ENCODE measurements around the gene SPRN. TPM values are rescaled to one million over a fixed set of nuclear protein-coding genes. Genes with fewer than 3 reads are reported as not detected.
"Not testable (repeated sequence)": the region's sequence is repeated elsewhere in the genome, so short reads cannot be mapped to it uniquely, and the experiment has no call there.

Gene SPRN
- total RNA-seq, 2 donors from 2014 or later, result not detected

DNA sequence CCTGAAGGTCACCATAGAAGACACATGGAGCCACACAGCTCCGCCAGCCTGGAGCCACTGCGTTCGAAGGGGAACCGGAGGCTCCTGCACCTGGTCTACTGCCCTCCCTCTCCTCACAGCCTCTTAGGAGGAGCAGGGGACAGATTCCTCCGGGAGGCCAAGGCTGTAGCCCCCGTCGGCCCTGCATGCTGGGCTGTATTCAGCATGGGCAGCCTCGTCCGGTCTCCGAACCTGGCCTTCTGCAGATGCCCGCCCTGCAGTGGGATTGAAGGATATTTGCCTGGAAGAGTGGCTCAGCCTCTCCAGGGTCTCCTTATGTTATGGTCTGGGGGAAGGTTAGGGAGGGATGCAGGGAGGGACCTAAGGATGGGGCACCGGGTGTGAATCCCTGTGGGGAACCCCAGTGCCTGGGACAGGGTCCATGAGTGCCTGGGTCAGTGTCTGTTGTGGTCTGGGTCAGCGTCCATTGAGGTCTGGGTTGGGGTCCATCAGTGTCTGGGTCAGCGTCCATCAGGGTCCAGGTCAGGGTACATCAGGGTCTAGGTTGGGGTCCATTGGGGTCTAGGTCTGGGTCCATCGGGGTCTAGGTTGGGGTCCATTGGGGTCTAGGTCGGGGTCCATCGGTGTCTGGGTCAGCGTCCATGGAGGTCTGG, 16.3 kb upstream of the SPRN start:
- Mint-ChIP-seq H3K36me3 (ENCODE audit: insufficient read depth in 2 of 2) (peaks cover 8 to 9% of the 10 kb centered on the region in 2 donors), H3K4me3 (no peak overlapping the region), H3K27ac (no peak overlapping the region), H3K9me3 (peaks cover 2 to 3% of the 10 kb centered on the region in 2 donors), H3K27me3 (ENCODE audit: low read depth) (peaks cover 13% of the 10 kb centered on the region), H3K4me1 (ENCODE audit: low read depth) (peaks cover 29% of the 10 kb centered on the region)
- DNase-seq (no peak), ATAC-seq (replicated peaks in 1 of 2) (no peak)

DNA sequence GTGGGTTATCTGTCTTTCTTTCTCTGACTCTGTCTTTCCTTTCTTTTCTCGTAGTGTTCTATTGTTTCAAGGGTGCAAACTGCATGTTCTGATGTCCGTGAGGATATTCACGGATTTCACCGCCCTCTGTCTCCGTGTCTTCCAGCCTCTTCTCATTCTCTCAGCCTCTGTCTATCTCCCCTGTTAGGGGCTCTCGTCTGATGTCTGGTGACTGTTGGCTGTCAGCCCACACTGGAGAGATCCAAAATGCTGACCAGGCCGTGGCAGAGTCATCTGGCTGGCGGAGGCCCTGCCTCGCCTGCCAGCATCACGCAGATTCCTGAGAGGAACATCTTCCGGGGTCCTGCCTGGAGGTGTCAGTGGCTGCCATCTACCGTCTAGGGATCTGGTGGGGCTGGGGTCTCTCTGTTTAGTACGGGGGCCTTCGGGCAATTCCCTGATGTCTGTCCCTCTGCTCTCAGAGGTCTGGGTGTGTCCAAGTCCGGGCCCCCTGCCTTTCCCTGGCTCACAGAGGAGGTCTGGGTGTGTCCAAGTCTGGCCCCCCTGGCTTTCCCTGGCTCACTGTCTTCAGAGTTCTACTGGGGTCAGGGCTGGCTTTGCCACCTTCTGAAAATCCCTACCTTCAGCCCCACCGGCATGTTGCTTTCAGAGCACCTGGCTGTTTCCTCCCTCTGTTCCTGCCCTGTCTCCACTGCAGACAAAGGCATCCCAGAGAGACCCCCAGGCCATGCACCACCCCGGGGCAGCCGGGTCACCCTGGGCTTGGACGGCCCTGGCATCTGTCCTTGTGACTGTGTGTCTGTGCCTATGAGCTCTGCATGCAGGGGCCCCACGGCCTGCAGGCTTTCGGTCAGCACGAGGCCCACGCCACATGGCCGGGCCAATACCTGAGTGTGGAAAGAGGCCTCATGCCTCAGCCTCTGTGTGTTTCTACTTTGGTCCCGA, 15.4 kb upstream of the SPRN start:
- ATAC-seq (replicated peaks in 1 of 2) (no peak), DNase-seq (no peak)
- Mint-ChIP-seq H3K9me3 (peaks cover 0 to 2% of the 10 kb centered on the region in 2 donors), H3K36me3 (ENCODE audit: insufficient read depth in 2 of 2) (peaks cover 0 to 6% of the 10 kb centered on the region in 2 donors), H3K4me3 (no peak overlapping the region), H3K27ac (no peak overlapping the region), H3K27me3 (ENCODE audit: low read depth) (peaks cover 13% of the 10 kb centered on the region), H3K4me1 (ENCODE audit: low read depth) (peaks cover 29% of the 10 kb centered on the region)

DNA sequence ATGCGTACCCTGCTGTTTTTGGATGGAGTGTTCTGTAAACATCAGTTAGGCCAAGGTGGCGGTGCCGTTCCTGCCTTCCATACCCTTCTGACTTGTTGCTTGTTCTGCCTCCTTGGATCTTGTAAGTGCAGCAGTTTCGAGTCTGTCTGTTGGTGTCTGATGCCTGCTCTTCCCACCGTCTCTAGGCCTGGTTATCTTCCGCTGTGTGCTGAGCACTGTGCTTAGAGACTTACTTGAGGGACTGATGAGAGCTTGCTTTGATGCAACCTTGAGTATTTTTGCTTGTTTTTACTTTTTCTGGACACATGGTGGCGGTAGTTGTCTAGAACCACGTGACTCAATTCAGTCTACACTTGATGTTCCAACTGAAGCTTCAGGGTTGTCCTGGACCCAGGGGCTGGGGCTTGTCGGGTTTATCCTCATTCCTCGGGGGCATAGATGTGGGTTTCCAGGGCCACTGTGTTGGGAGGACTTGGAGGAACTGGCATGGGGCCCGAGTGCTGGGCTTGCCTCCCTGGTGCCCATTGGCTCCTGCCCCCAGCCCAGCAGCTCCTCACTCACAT, 14.4 kb upstream of the SPRN start:
- Mint-ChIP-seq H3K4me1 (ENCODE audit: low read depth) (peaks cover 29% of the 10 kb centered on the region), H3K27me3 (ENCODE audit: low read depth) (peaks cover 13% of the 10 kb centered on the region), H3K27ac (no peak overlapping the region), H3K4me3 (no peak overlapping the region), H3K9me3 (peaks cover 0 to 2% of the 10 kb centered on the region in 2 donors), H3K36me3 (ENCODE audit: insufficient read depth in 2 of 2) (peaks cover 0 to 5% of the 10 kb centered on the region in 2 donors)
- ATAC-seq (replicated peaks in 1 of 2), result peak; percentile 27 to 32
- DNase-seq, result no peak

- not testable (repeated sequence) for H3K4me3 Mint-ChIP-seq; H3K36me3 Mint-ChIP-seq (ENCODE audit: insufficient read depth in 2 of 2); H3K9me3 Mint-ChIP-seq; H3K4me1 Mint-ChIP-seq (ENCODE audit: low read depth); H3K27ac Mint-ChIP-seq; DNase-seq
- H3K27me3 Mint-ChIP-seq (ENCODE audit: low read depth), result peaks cover 13% of the 10 kb centered on the region
- peak in 1 of 2 donors; percentile 22 for ATAC-seq (replicated peaks in 1 of 2)
These were observed 8.4 kb upstream of the SPRN start for GRCh38 chr10:133432789-133433188.

DNA sequence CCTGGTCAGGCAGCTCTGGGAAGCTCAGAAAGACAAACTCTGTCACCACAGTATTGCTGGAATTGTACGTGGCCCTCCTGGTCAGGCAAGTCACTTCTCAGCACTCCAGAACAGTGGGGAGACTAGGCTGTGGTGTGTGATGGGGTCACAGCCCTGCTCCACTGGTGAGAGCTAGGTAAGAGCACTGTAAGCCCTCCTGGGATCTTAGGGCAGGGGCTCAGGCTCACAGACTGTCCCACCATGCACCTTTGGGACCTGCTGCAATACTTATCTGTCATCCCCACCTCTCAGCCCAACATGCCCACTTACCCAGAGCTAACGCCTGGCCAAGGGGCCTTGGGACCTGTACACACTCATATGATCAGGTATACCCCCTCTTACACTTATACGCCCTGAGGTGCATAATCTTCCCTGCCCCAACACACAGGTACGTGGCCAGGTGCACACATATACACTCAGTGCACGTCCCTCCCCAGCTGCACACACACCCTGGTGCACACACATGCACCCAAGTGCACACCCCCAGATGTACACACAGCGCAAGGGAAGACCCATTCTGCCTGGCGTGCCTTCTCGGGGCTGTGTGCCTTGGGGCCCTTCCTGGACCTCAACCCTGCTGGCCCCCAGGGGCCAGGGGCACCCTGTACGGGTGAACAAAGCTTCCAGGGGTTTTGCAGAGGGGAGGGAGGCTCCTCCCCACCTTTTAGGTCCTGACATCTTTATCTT, 7.6 kb upstream of the SPRN start:
- ATAC-seq (replicated peaks in 1 of 2), result peak; percentile 7 to 43
- not testable (repeated sequence) for H3K36me3 Mint-ChIP-seq (ENCODE audit: insufficient read depth in 2 of 2)

DNA sequence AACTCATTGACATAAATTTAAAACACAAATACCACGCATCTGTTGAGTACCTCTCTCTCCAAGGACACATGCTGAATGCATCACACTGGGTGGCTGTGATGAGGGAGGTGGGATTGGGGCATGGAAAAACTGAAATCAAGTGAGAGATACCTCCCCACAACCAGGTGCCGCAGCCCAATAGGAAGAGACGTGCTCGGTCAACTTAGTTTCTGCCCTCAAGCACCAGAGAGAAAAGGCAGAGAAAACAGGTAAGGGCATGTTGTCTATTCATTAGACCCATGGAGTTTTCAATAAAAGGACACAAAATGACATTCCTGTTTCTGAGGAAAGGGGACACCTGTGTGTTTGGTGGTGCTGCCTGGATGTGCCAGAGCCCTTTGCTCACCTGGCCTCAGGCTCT, 5.1 kb upstream of the SPRN start:
- ATAC-seq (replicated peaks in 1 of 2); H3K36me3 Mint-ChIP-seq (ENCODE audit: insufficient read depth in 2 of 2); DNase-seq; H3K4me3 Mint-ChIP-seq; H3K27me3 Mint-ChIP-seq (ENCODE audit: low read depth); H3K9me3 Mint-ChIP-seq; H3K27ac Mint-ChIP-seq; H3K4me1 Mint-ChIP-seq (ENCODE audit: low read depth): not testable (repeated sequence)

More for the DNA sequence above, 7.6 kb upstream of the SPRN start:
- not testable (repeated sequence) for H3K27me3 Mint-ChIP-seq (ENCODE audit: low read depth); H3K9me3 Mint-ChIP-seq; H3K27ac Mint-ChIP-seq; H3K4me1 Mint-ChIP-seq (ENCODE audit: low read depth); H3K4me3 Mint-ChIP-seq; DNase-seq

DNA sequence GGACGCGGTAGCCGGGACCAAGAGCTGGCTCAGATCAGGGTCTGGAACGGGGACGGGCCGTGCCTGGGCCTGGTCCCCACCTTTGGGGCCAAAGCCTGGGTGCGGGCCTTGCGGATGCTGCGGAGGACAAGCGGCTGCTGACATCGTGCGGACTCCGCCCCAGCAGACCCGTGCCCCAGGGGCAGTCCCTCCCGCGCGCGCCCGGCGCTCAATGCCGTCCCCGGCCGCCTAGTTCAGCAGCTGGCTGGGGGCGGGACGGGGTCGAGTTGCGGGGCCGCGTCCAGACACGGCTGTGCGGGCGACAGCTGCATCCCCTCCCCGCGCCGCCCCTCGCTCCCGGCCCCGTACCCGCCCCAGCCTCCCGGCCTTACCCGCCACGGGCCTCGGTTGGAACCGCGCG, 323 bp downstream of the SPRN start:
- H3K27me3 Mint-ChIP-seq (ENCODE audit: low read depth); DNase-seq; H3K36me3 Mint-ChIP-seq (ENCODE audit: insufficient read depth in 2 of 2); H3K4me3 Mint-ChIP-seq; H3K27ac Mint-ChIP-seq; H3K9me3 Mint-ChIP-seq; H3K4me1 Mint-ChIP-seq (ENCODE audit: low read depth): not testable (repeated sequence)
- peak; percentile 12 to 42 for ATAC-seq (replicated peaks in 1 of 2)

DNA sequence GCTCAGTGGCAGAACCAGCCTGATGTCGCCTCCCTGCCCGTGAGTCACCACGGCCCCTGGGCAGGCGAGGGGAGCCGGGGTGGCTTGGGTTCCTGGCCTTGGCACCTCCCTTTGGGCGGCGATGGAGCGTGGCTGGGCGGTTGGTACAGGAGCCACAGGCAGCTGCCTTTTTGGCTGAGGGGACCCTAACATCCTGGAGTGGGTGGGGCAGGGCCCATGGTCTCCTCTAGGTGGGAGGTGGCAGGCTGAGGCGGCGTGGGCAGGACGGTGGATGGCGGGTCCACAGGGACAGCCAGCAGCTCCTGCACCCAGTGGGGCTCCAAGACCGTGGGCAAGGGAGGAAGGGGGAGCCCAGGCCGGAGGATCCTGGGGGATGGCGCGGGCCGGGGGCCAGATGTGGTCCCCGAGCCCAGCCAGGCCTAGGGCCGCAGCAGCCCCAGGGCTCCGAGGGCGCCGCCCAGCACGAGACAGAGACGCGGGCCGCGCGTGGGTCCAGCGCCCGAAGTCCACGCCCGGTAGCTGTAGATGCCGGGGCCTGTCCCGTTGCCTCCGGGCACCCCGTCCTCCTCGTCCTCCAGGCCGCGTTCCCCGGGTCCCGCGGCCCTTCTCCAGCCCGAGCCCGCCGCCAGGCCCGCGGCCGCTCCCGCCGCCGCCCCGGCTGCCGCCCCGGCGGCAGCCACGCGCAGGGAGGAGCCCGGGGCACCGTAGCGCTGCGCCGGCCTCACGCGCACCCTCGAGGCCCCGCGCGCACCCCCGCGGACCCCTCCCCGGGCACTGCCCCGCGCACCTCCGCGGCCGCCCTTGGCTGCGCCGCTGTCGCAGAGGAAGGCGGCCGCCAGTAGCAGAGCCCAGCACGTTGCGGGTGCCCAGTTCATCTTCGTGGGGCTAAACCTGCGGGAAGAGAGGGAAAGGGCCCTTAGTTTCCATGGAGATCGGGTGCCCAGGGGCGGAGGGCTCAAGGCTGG, 1.3 kb downstream of the SPRN start:
- Mint-ChIP-seq H3K4me3 (peak overlapping the region; percentile 50 to 56), H3K27me3 (ENCODE audit: low read depth) (no peaks in the 10 kb centered on the region), H3K4me1 (ENCODE audit: low read depth) (no peaks in the 10 kb centered on the region), H3K27ac (no peak overlapping the region), H3K36me3 (ENCODE audit: insufficient read depth in 2 of 2) (peaks cover 0 to 3% of the 10 kb centered on the region in 2 donors), H3K9me3 (no peaks in the 10 kb centered on the region)
- DNase-seq (peak in 1 of 2 donors; percentile 32), ATAC-seq (replicated peaks in 1 of 2) (peak; percentile 28 to 50)

- peaks cover 0 to 3% of the 10 kb centered on the region in 2 donors for H3K36me3 Mint-ChIP-seq (ENCODE audit: insufficient read depth in 2 of 2)
- no peak for DNase-seq
These were observed 2.1 kb downstream of the SPRN start for GRCh38 chr10:133422223-133422806.

DNA sequence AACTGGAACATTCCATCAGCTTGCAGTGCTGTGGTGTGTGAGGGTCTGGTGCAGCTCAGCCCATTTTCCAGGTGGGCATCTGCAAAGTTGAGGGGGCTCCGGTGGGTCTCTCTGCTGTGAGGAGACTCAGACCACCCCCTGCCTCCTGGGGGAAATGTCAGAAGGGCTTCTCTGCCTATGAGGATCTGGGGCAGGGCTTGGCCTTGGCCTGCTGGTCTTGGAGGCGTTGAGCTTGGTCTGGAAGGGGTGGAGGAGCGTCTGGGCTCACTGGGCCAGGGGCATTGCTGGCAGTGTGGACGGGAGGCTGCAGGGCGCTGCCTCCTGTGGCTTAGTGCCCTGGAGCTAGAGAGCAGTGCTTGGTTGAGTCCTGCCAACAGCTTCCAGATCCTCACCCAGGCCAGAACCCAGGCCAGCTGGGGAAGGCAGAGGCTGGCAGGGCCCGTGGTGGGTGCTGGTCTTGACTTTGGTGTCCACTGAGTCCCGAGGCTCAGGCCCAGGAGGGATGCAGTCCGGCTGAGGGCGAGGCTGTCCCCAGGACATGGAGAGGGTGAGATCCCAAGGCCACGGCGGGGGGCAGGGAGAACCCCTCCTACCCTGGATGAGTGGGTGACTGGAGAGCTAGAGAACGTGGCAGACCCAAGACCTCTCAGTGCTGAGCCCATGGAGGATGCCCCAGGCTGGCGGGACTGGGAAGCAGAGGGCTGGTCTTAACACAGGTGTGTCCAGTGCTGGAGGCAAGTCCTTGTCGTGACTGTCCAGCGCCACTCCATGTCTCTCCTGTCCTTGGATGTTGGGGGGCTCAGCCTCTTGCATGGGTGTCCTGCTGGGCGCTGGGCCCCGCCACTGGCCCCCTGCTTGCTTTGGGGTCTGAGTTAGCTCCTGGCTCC, 2.8 kb downstream of the SPRN start:
- H3K27me3 Mint-ChIP-seq (ENCODE audit: low read depth), result no peaks in the 10 kb centered on the region
- DNase-seq (no peak), ATAC-seq (replicated peaks in 1 of 2) (no peak)
- H3K36me3 Mint-ChIP-seq (ENCODE audit: insufficient read depth in 2 of 2), result peaks cover 0 to 3% of the 10 kb centered on the region in 2 donors
- H3K9me3 Mint-ChIP-seq, result no peaks in the 10 kb centered on the region
- no peak overlapping the region for H3K27ac Mint-ChIP-seq
- no peak overlapping the region for H3K4me3 Mint-ChIP-seq
- no peaks in the 10 kb centered on the region for H3K4me1 Mint-ChIP-seq (ENCODE audit: low read depth)

More at GRCh38 chr10:133422223-133422806, 2.1 kb downstream of the SPRN start:
- Mint-ChIP-seq H3K9me3 (no peaks in the 10 kb centered on the region), H3K4me1 (ENCODE audit: low read depth) (no peaks in the 10 kb centered on the region), H3K4me3 (peak overlapping the region; percentile 17 to 56), H3K27me3 (ENCODE audit: low read depth) (no peaks in the 10 kb centered on the region), H3K27ac (no peak overlapping the region)
- ATAC-seq (replicated peaks in 1 of 2), result no peak

DNA sequence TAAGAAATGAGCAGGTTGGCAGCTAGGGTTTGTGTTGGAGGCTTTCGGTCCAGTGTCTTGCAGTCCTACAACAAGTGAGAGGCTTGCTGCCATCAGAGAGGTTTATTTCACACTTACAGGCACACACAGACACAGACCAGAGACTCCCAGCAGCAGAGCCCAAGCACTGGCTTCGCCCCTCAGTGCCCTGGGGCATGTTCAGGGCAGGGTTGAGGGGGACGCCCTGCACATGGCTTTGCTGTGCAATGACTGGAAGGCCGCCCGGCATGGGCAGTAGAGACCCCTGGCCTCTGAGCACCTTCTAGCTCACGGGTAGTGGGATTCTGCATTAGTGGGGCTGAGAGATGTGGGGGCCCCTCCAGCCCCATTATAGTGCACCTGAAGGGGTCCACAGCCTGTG, 3.8 kb downstream of the SPRN start:
- Mint-ChIP-seq H3K4me1 (ENCODE audit: low read depth) (no peaks in the 10 kb centered on the region), H3K9me3 (no peaks in the 10 kb centered on the region), H3K27ac (no peak overlapping the region), H3K36me3 (ENCODE audit: insufficient read depth in 2 of 2) (peaks cover 4 to 7% of the 10 kb centered on the region in 2 donors), H3K27me3 (ENCODE audit: low read depth) (no peaks in the 10 kb centered on the region), H3K4me3 (no peak overlapping the region)
- ATAC-seq (replicated peaks in 1 of 2), result no peak
- DNase-seq, result no peak

Data from activated T-cell treated with anti-CD3 and anti-CD28 coated beads, Interleukin-2, amount 50 U/mL, for 72 hours (primary cell).